Right atrium auricular region (tissue), 2 donors: ENCODE results near the gene ALS2CL. TPM values are rescaled to one million over a fixed set of nuclear protein-coding genes. Genes with fewer than 3 reads are reported as not detected.

Experiments used
- DNase-seq: peaks from one replicate; pipeline ENCODE4 v3.0.0-alpha.2; 2019; ENCODE audit warnings: low spot score
- H3K27ac ChIP-seq, 2 donors: fragments of 200-600 bp; sonication (generic); 1 replicate in 1 of 2; 2 replicates in 1 of 2; pipeline ENCODE4 v1.5.1; 2016 to 2019
- H3K27me3 ChIP-seq, 2 donors: fragments of 200-600 bp; sonication (generic); one replicate each; pipeline versions ENCODE4 v1.5.1 to v1.6.0; 2017 to 2019
- H3K36me3 ChIP-seq: fragments of 200-600 bp; sonication (generic); one replicate; pipeline ENCODE4 v1.5.1; 2016
- H3K4me1 ChIP-seq, 2 donors: fragments of 200-600 bp; sonication (generic); one replicate each; pipeline versions ENCODE4 v1.5.1 to v1.6.0; 2017 to 2019
- H3K4me3 ChIP-seq, 2 donors: fragments of 200-600 bp; sonication (generic); 1 replicate in 1 of 2; 2 replicates in 1 of 2; pipeline ENCODE4 v1.5.1; 2017 to 2019; ENCODE audit warnings: mild to moderate bottlenecking in 1 of 2, moderate library complexity in 1 of 2
- H3K9me3 ChIP-seq, 2 donors: fragments of 200-600 bp; sonication (generic); one replicate each; pipeline ENCODE4 v1.5.1; 2019
- CTCF ChIP-seq, 2 donors: fragments of 200-600 bp; sonication (generic); IDR thresholded peaks; one replicate each; pipeline ENCODE4 v1.5.1; 2019; ENCODE audit warnings: antibody characterized with exemption in 2 of 2
- total RNA-seq, 2 donors: library from RNA; depleted of rRNA; stranded (reverse); fragments of >200 nt; gene quantifications; one replicate each; pipeline ENCODE4 v1.1.0, GENCODE V29; 2016

The ALS2CL gene
- total RNA-seq, 2 donors from 2014 or later: 8.3 to 12.5 TPM

- no peak for TF ChIP-seq CTCF (IDR thresholded peaks at IDR 0.05)
- no peak overlapping the region for H3K4me3 ChIP-seq
- no peaks in the 10 kb centered on the region for H3K4me1 ChIP-seq
- H3K27ac ChIP-seq: no peak overlapping the region
- no peaks in the 10 kb centered on the region for H3K27me3 ChIP-seq
- H3K9me3 ChIP-seq: peaks cover 0 to 15% of the 10 kb centered on the region in 2 donors
- H3K36me3 ChIP-seq: no peaks in the 10 kb centered on the region
- DNase-seq: no peak
Observed at GRCh38 chr3:46642971-46643370, 50.5 kb downstream of the ALS2CL start.

- no peaks in the 10 kb centered on the region for H3K36me3 ChIP-seq
- H3K4me1 ChIP-seq: no peaks in the 10 kb centered on the region
- TF ChIP-seq CTCF (IDR thresholded peaks at IDR 0.05): no peak
- H3K9me3 ChIP-seq: peaks cover 0 to 15% of the 10 kb centered on the region in 2 donors
- no peak overlapping the region for H3K4me3 ChIP-seq
- H3K27me3 ChIP-seq: no peaks in the 10 kb centered on the region
- no peak overlapping the region for H3K27ac ChIP-seq
- DNase-seq: no peak
Observed at GRCh38 chr3:46640927-46641326, 52.6 kb downstream of the ALS2CL start.

GRCh38 chr3:46639221-46639620, 54.3 kb downstream of the ALS2CL start:
- Histone ChIP-seq H3K36me3 (no peaks in the 10 kb centered on the region), H3K4me1 (no peaks in the 10 kb centered on the region), H3K27me3 (no peaks in the 10 kb centered on the region), H3K4me3 (no peak overlapping the region), H3K27ac (no peak overlapping the region), H3K9me3 (peaks cover 0 to 15% of the 10 kb centered on the region in 2 donors)
- no peak for TF ChIP-seq CTCF (IDR thresholded peaks at IDR 0.05)
- no peak for DNase-seq

GRCh38 chr3:46634856-46635255, 58.6 kb downstream of the ALS2CL start:
- H3K27ac ChIP-seq: no peak overlapping the region
- peaks cover 0 to under 1% of the 10 kb centered on the region in 2 donors for H3K9me3 ChIP-seq
- no peak overlapping the region for H3K4me3 ChIP-seq
- no peaks in the 10 kb centered on the region for H3K27me3 ChIP-seq
- no peaks in the 10 kb centered on the region for H3K36me3 ChIP-seq
- TF ChIP-seq CTCF (IDR thresholded peaks at IDR 0.05): no peak
- DNase-seq: no peak
- H3K4me1 ChIP-seq: peaks cover 0 to 5% of the 10 kb centered on the region in 2 donors

DNA sequence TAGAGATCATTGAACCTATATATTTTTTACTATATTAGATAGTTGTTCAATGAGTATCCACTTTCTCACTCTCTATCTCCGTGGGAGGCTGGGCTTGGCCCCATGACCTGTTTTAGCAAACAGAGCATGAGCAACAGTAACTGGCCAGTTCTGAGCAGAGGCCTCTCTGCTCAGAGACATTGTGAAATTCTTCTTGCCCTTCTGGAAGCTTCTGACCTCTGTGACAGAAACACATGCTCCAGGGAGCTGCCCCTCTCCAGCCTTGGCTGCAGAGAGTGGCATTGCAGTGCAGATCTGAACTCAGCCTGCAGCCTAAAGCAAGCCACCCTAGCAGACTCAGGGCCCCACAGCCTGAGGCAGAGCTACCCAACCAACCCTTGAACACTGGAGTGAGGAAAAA, 60.7 kb downstream of the ALS2CL start:
- Histone ChIP-seq H3K27me3 (no peaks in the 10 kb centered on the region), H3K27ac (no peak overlapping the region), H3K4me3 (no peak overlapping the region), H3K4me1 (peaks cover 0 to 13% of the 10 kb centered on the region in 2 donors), H3K9me3 (no peaks in the 10 kb centered on the region), H3K36me3 (no peaks in the 10 kb centered on the region)
- no peak for DNase-seq
- TF ChIP-seq CTCF (IDR thresholded peaks at IDR 0.05): no peak
